ENCODE data around the gene CAPN15. TPM values are rescaled to one million over a fixed set of nuclear protein-coding genes. Genes with fewer than 3 reads are reported as not detected.

The CAPN15 gene
- polyA plus RNA-seq, 2 of the 4 experiments (the other 2 are of a cell fraction), result 11.4 to 33.3 TPM

DNA sequence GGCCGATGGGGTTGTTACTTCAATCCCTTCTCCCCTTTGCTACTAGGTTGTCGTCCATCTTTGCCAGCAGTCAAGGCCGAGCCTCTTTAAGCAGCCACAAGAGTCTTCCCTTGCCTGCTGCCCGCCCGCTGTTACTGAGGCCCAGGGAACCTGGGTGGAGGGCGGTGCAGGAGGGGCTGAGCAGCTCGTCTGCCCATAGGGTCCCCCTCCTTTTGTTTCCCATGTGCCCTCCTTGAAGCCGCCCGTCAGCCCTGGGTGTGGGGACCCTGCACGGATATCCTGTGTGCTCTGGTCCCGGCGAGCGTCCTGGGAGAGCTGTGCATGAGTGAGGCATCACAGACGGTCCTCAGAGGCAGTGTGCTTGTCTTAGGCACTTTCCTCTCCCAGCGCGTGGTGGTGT, 37.9 kb upstream of the CAPN15 start:
- ATAC-seq, result no peak
- ChIA-PET POLR2A (no interaction called here), CTCF (interaction anchor here (0.9 to 4.8 kb wide), 4 partner anchors 10 to 332 kb away, joined by 3 to 30 read pairs (median 10); no protein-coding TSS in a partner anchor)
- no peak for FAIRE-seq
- Histone ChIP-seq H3K4me1 (no peaks in the 10 kb centered on the region), H3K9me3 (no peaks in the 10 kb centered on the region), H3K4me3 (no peak overlapping the region), H3K27ac (no peak overlapping the region), H3K4me2 (no peak overlapping the region)
- WGBS (ENCODE audit: missing lambda C conversion rate), result 88% methylated on average over 16 of the region's 16 CpGs
- no peak for DNase-seq (ENCODE audit: low read depth in 1 of 2, low spot score in 1 of 2)
- TF ChIP-seq BHLHE40 (IDR thresholded peaks at IDR 0.05; ENCODE audit: low read depth, low read length) (no peak), ESRRA (IDR thresholded peaks at IDR 0.05; ENCODE audit: borderline replicate concordance, low read length) (no peak), KDM1A (IDR thresholded peaks at IDR 0.05; ENCODE audit: low read depth) (no peak), RNF2 (IDR thresholded peaks at IDR 0.05; ENCODE audit: borderline replicate concordance, low read depth) (no peak), TP53 (CRISPR knock-in tag; IDR thresholded peaks at IDR 0.05) (no peak), MAFK (IDR thresholded peaks at IDR 0.05; ENCODE audit: partially characterized antibody) (no peak), POLR2AphosphoS2 (conservative IDR thresholded peaks at IDR 0.05; ENCODE audit: low read length) (no peak), ZFP36 (IDR thresholded peaks at IDR 0.05; ENCODE audit: borderline replicate concordance, partially characterized antibody) (no peak), HEYL (CRISPR knock-in tag; IDR thresholded peaks at IDR 0.05) (no peak), MYC (IDR thresholded peaks at IDR 0.05; ENCODE audit: borderline replicate concordance, low read length) (no peak), ZSCAN20 (CRISPR knock-in tag; IDR thresholded peaks at IDR 0.05) (no peak), CHD2 (IDR thresholded peaks at IDR 0.05; ENCODE audit: low read length, partially characterized antibody) (no peak), CHD4 (IDR thresholded peaks at IDR 0.05; ENCODE audit: borderline replicate concordance) (no peak), RCOR1 (IDR thresholded peaks at IDR 0.05; ENCODE audit: low read depth, low read length) (no peak), FOSB (CRISPR knock-in tag; IDR thresholded peaks at IDR 0.05) (no peak)
- TF ChIP-seq, protein P1, sequence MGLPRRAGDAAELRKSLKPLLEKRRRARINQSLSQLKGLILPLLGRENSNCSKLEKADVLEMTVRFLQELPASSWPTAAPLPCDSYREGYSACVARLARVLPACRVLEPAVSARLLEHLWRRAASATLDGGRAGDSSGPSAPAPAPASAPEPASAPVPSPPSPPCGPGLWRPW (IDR thresholded peaks at IDR 0.05), result no peak
- TF ChIP-seq, protein P2, sequence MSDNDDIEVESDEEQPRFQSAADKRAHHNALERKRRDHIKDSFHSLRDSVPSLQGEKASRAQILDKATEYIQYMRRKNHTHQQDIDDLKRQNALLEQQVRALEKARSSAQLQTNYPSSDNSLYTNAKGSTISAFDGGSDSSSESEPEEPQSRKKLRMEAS (IDR thresholded peaks at IDR 0.05), result no peak
- TF ChIP-seq, protein P3, sequence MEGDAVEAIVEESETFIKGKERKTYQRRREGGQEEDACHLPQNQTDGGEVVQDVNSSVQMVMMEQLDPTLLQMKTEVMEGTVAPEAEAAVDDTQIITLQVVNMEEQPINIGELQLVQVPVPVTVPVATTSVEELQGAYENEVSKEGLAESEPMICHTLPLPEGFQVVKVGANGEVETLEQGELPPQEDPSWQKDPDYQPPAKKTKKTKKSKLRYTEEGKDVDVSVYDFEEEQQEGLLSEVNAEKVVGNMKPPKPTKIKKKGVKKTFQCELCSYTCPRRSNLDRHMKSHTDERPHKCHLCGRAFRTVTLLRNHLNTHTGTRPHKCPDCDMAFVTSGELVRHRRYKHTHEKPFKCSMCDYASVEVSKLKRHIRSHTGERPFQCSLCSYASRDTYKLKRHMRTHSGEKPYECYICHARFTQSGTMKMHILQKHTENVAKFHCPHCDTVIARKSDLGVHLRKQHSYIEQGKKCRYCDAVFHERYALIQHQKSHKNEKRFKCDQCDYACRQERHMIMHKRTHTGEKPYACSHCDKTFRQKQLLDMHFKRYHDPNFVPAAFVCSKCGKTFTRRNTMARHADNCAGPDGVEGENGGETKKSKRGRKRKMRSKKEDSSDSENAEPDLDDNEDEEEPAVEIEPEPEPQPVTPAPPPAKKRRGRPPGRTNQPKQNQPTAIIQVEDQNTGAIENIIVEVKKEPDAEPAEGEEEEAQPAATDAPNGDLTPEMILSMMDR (IDR thresholded peaks at IDR 0.05), result no peak

DNA sequence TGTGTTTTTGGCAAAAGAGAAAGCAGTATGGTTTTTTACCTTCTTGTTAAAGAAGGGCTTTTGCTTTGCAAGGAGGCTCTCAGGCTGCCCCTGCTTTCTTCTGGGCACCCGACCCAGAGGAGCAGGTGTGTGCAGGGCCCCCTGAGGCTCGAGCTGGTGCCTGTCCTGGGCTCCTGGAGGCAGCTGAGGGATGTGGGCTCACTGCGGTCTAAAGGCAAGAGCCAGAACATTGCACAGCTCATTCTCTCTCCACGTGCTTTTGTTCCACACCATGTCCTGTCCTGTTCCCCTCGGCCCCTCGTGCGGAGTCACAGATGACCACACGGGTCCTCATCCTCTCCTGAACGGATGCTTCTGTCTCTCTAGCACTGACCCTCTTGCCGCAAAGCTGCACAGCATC, 36.7 kb upstream of the CAPN15 start:
- H3K4me2 ChIP-seq, result no peak overlapping the region
- no peak for ATAC-seq
- no peaks in the 10 kb centered on the region for H3K4me1 ChIP-seq
- no peaks in the 10 kb centered on the region for H3K9me3 ChIP-seq
- POLR2A ChIA-PET, result no interaction called here
- no peak overlapping the region for H3K27ac ChIP-seq
- CTCF ChIA-PET, result interaction anchor here (2.0 to 4.8 kb wide), 3 partner anchors 8 to 13 kb away, joined by 6 to 30 read pairs (median 17); no protein-coding TSS in a partner anchor
- no peak overlapping the region for H3K4me3 ChIP-seq
- 86% methylated on average over 10 of the region's 10 CpGs for WGBS (ENCODE audit: missing lambda C conversion rate)
- no peak for DNase-seq (ENCODE audit: low read depth in 1 of 2, low spot score in 1 of 2)
- TF ChIP-seq JUNB (IDR thresholded peaks at IDR 0.05) (no peak), KDM1A (IDR thresholded peaks at IDR 0.05; ENCODE audit: low read depth) (no peak), HOXB13 (CRISPR knock-in tag; IDR thresholded peaks at IDR 0.05; ENCODE audit: low read depth) (no peak), ZNF302 (CRISPR knock-in tag; IDR thresholded peaks at IDR 0.05) (no peak), HOXA7 (CRISPR knock-in tag; IDR thresholded peaks at IDR 0.05) (no peak), CHD2 (IDR thresholded peaks at IDR 0.05; ENCODE audit: low read length, partially characterized antibody) (no peak), EP300 (IDR thresholded peaks at IDR 0.05) (no peak)
- no peak for FAIRE-seq
